HEK293 (cell line): Measurements from ENCODE around the gene ORM2.

Experiments
- CTCF ChIA-PET: fragments of 350-600 bp; formaldehyde crosslinking; extraction: SDS; loops from one replicate; lab custom pipeline; 2021; ENCODE audit warnings: antibody characterized with exemption; lab: Yijun Ruan, JAX
- POLR2A ChIA-PET: fragments of 300-600 bp; formaldehyde crosslinking; extraction: SDS; loops from one replicate; lab custom pipeline; 2020; ENCODE audit warnings: antibody characterized with exemption, inconsistent platforms; lab: Yijun Ruan, JAX
- H3K27ac ChIP-seq: fragments of 200-500 bp; sonication (Bioruptor generic); 2 replicates; pipeline ENCODE4 v1.5.1; 2014; ENCODE audit warnings: low read depth, low read length, control low read depth, inconsistent platforms; ENCODE audit errors: extremely low read depth
- H3K36me3 ChIP-seq, 2 experiments: fragments of 200-500 bp in 1 of 2; sonication (Bioruptor generic) in 1 of 2; 1 replicate in 1 of 2; 2 replicates in 1 of 2; pipeline ENCODE4 v1.5.1; 2014 to 2017; ENCODE audit warnings: inconsistent platforms in 2 of 2, low read length in 2 of 2; ENCODE audit not compliant: control insufficient read depth in 2 of 2, insufficient read depth in 1 of 2
- H3K4me1 ChIP-seq: fragments of 200-500 bp; sonication (Bioruptor generic); 2 replicates; pipeline ENCODE4 v1.5.1; 2014; ENCODE audit warnings: mild to moderate bottlenecking, low read length, inconsistent platforms; ENCODE audit not compliant: control insufficient read depth, insufficient read depth
- H3K4me3 ChIP-seq: 2 replicates; pipeline ENCODE4 v1.5.1; 2011; ENCODE audit warnings: low read depth, mild to moderate bottlenecking, control low read depth, low read length, moderate library complexity
- H3K9me3 ChIP-seq: fragments of 200-500 bp; sonication (Bioruptor generic); 2 replicates; pipeline ENCODE4 v1.5.1; 2014; ENCODE audit warnings: low read depth, low read length, inconsistent platforms; ENCODE audit not compliant: control insufficient read depth, insufficient read depth
- BCL11B ChIP-seq: fragments of 450-650 bp; formaldehyde crosslinking; IDR thresholded peaks from 2 replicates; pipeline ENCODE4 v1.5.1; 2016; ENCODE audit warnings: low read depth, missing biosample characterization, missing genetic modification characterization
- FEZF1 ChIP-seq: fragments of 450-650 bp; formaldehyde crosslinking; IDR thresholded peaks from 2 replicates; pipeline ENCODE4 v1.5.1; 2016; ENCODE audit warnings: missing biosample characterization, missing genetic modification characterization
- KLF17 ChIP-seq: fragments of 450-650 bp; formaldehyde crosslinking; IDR thresholded peaks from 2 replicates; pipeline ENCODE4 v1.5.1; 2016; ENCODE audit warnings: missing biosample characterization, missing genetic modification characterization
- MZF1 ChIP-seq: fragments of 450-650 bp; formaldehyde crosslinking; IDR thresholded peaks from 2 replicates; pipeline ENCODE4 v1.5.1; 2017; ENCODE audit warnings: missing biosample characterization, missing genetic modification characterization, borderline replicate concordance
- PBX3 ChIP-seq: sonication (generic); formaldehyde crosslinking; IDR thresholded peaks from 2 replicates; pipeline ENCODE4 v1.8.1; 2022; ENCODE audit warnings: mild to moderate bottlenecking, moderate library complexity, missing genetic modification reagents
- TRIM28 ChIP-seq: IDR thresholded peaks from 2 replicates; pipeline ENCODE4 v1.6.1; 2011; ENCODE audit warnings: low read length, control low read depth, borderline replicate concordance
- ZBTB48 ChIP-seq: fragments of 450-650 bp; formaldehyde crosslinking; IDR thresholded peaks from 2 replicates; pipeline ENCODE4 v1.5.1; 2016; ENCODE audit warnings: missing biosample characterization, missing genetic modification characterization
- ZBTB7A ChIP-seq: fragments of 450-650 bp; formaldehyde crosslinking; IDR thresholded peaks from 2 replicates; pipeline ENCODE4 v1.5.1; 2016; ENCODE audit warnings: low read depth, missing biosample characterization, missing genetic modification characterization
- ZBTB8A ChIP-seq: fragments of 450-650 bp; formaldehyde crosslinking; IDR thresholded peaks from 2 replicates; pipeline ENCODE4 v1.5.1; 2016; ENCODE audit warnings: missing biosample characterization, missing genetic modification characterization
- ZIC2 ChIP-seq: fragments of 450-650 bp; formaldehyde crosslinking; IDR thresholded peaks from 2 replicates; pipeline ENCODE4 v1.5.1; 2016; ENCODE audit warnings: missing biosample characterization, missing genetic modification characterization
- ZNF112 ChIP-seq: fragments of 450-650 bp; formaldehyde crosslinking; IDR thresholded peaks from 2 replicates; pipeline ENCODE4 v1.5.0; 2017; ENCODE audit warnings: missing biosample characterization, missing genetic modification characterization
- ZNF121 ChIP-seq: fragments of 450-650 bp; formaldehyde crosslinking; IDR thresholded peaks from 2 replicates; pipeline ENCODE4 v1.5.1; 2016; ENCODE audit warnings: missing biosample characterization, missing genetic modification characterization
- ZNF202 ChIP-seq: fragments of 450-650 bp; formaldehyde crosslinking; IDR thresholded peaks from 2 replicates; pipeline ENCODE4 v1.5.1; 2016; ENCODE audit warnings: missing biosample characterization, missing genetic modification characterization, borderline replicate concordance
- ZNF391 ChIP-seq: fragments of 450-650 bp; formaldehyde crosslinking; IDR thresholded peaks from 2 replicates; pipeline ENCODE4 v1.5.1; 2016; ENCODE audit warnings: low read depth, missing biosample characterization, missing genetic modification characterization, borderline replicate concordance
- ZNF398 ChIP-seq: fragments of 450-650 bp; formaldehyde crosslinking; IDR thresholded peaks from 2 replicates; pipeline ENCODE4 v1.5.1; 2017; ENCODE audit warnings: missing biosample characterization, missing genetic modification characterization
- ZNF423 ChIP-seq: fragments of 450-650 bp; formaldehyde crosslinking; IDR thresholded peaks from 2 replicates; pipeline ENCODE4 v1.5.1; 2016; ENCODE audit warnings: missing biosample characterization, missing genetic modification characterization
- ZNF473 ChIP-seq: fragments of 450-650 bp; formaldehyde crosslinking; IDR thresholded peaks from 2 replicates; pipeline ENCODE4 v1.5.1; 2017; ENCODE audit warnings: missing biosample characterization, missing genetic modification characterization
- ZNF501 ChIP-seq: fragments of 450-650 bp; formaldehyde crosslinking; IDR thresholded peaks from 2 replicates; pipeline ENCODE4 v1.5.1; 2016; ENCODE audit warnings: missing biosample characterization, missing genetic modification characterization
- ZNF510 ChIP-seq: fragments of 450-650 bp; formaldehyde crosslinking; IDR thresholded peaks from 2 replicates; pipeline ENCODE4 v1.5.1; 2018; ENCODE audit warnings: mild to moderate bottlenecking, missing genetic modification characterization, missing biosample characterization; ENCODE audit not compliant: insufficient replicate concordance
- ZNF530 ChIP-seq: fragments of 450-650 bp; formaldehyde crosslinking; IDR thresholded peaks from 2 replicates; pipeline ENCODE4 v1.5.1; 2016; ENCODE audit warnings: low read depth, missing biosample characterization, missing genetic modification characterization
- ZNF548 ChIP-seq: fragments of 450-650 bp; formaldehyde crosslinking; IDR thresholded peaks from 2 replicates; pipeline ENCODE4 v1.5.1; 2016; ENCODE audit warnings: missing biosample characterization, missing genetic modification characterization
- ZNF639 ChIP-seq: fragments of 450-650 bp; formaldehyde crosslinking; IDR thresholded peaks from 2 replicates; pipeline ENCODE4 v1.5.1; 2016; ENCODE audit warnings: missing biosample characterization, missing genetic modification characterization
- ZNF670 ChIP-seq: fragments of 450-650 bp; formaldehyde crosslinking; IDR thresholded peaks from 2 replicates; pipeline ENCODE4 v1.5.1; 2016; ENCODE audit warnings: missing biosample characterization, missing genetic modification characterization, low read depth
- ZNF776 ChIP-seq: fragments of 450-650 bp; formaldehyde crosslinking; IDR thresholded peaks from 2 replicates; pipeline ENCODE4 v1.5.0; 2017; ENCODE audit warnings: missing biosample characterization, missing genetic modification characterization, borderline replicate concordance
- ZSCAN18 ChIP-seq: fragments of 450-650 bp; formaldehyde crosslinking; IDR thresholded peaks from 2 replicates; pipeline ENCODE4 v1.5.1; 2016; ENCODE audit warnings: missing biosample characterization, missing genetic modification characterization
- ZSCAN30 ChIP-seq: fragments of 450-650 bp; IDR thresholded peaks from 2 replicates; pipeline ENCODE4 v1.5.1; 2018; ENCODE audit warnings: missing biosample characterization, mild to moderate bottlenecking, missing genetic modification characterization, moderate library complexity
- ZSCAN4 ChIP-seq: fragments of 450-650 bp; formaldehyde crosslinking; IDR thresholded peaks from 2 replicates; pipeline ENCODE4 v1.5.1; 2017; ENCODE audit warnings: missing biosample characterization, missing genetic modification characterization

Gene ORM2

GRCh38 chr9:114288193-114289091 is 41.2 kb upstream of the ORM2 start:
- Histone ChIP-seq H3K36me3 (peaks cover 0 to 10% of the 10 kb centered on the region in 2 experiments; a peak in 1 of 3 replicates), H3K9me3 (no peaks in the 10 kb centered on the region), H3K4me3 (no peak overlapping the region), H3K4me1 (no peaks in the 10 kb centered on the region), H3K27ac (no peak overlapping the region)
- POLR2A ChIA-PET = interaction anchor here (1.4 kb wide), 1 partner anchor 179 kb away, joined by 3 read pairs; no protein-coding TSS in a partner anchor
- no peak for TF ChIP-seq ZNF391
- TF ChIP-seq ZNF530 (tag by site-specific recombination) = no peak
- TF ChIP-seq MZF1 (tag by site-specific recombination) = no peak
- no peak for TF ChIP-seq ZBTB8A (tag by site-specific recombination)
- TF ChIP-seq ZNF670 (tag by site-specific recombination) = no peak
- TF ChIP-seq ZNF776 (tag by site-specific recombination) = no peak
- TF ChIP-seq ZNF112 (tag by site-specific recombination) = no peak
- TF ChIP-seq FEZF1 (tag by site-specific recombination) = no peak
- TF ChIP-seq ZNF548 (tag by site-specific recombination) = no peak
- TF ChIP-seq ZNF202 (tag by site-specific recombination) = no peak
- TF ChIP-seq ZNF510 (tag by site-specific recombination) = no peak
- TF ChIP-seq ZNF121 = no peak
- no peak for TF ChIP-seq ZIC2 (tag by site-specific recombination)
- TF ChIP-seq ZBTB48 = no peak
- TF ChIP-seq TRIM28 = no peak
- no peak for TF ChIP-seq ZSCAN4 (tag by site-specific recombination)
- no peak for TF ChIP-seq ZNF473 (tag by site-specific recombination)
- CTCF ChIA-PET = interaction anchor here (0.6 to 8.5 kb wide), 6 partner anchors 19 to 205 kb away, joined by 3 to 225 read pairs (median 4); partner anchors contain the start of gene COL27A1

GRCh38 chr9:114289106-114289505 is 40.6 kb upstream of the ORM2 start:
- H3K27ac ChIP-seq = no peak overlapping the region
- H3K9me3 ChIP-seq = no peaks in the 10 kb centered on the region
- H3K4me1 ChIP-seq = no peaks in the 10 kb centered on the region
- peaks cover 0 to 10% of the 10 kb centered on the region in 2 experiments; a peak in 1 of 3 replicates for H3K36me3 ChIP-seq
- POLR2A ChIA-PET = interaction anchor here (1.4 kb wide), 1 partner anchor 180 kb away, joined by 3 read pairs; no protein-coding TSS in a partner anchor
- H3K4me3 ChIP-seq = no peak overlapping the region
- CTCF ChIA-PET = interaction anchor here (0.6 to 8.5 kb wide), 4 partner anchors 10 to 206 kb away, joined by 3 to 225 read pairs (median 12); no protein-coding TSS in a partner anchor
- TF ChIP-seq ZSCAN30 (tag by site-specific recombination) (no peak), ZBTB7A (tag by site-specific recombination) (no peak), BCL11B (tag by site-specific recombination) (no peak), ZNF423 (tag by site-specific recombination) (no peak), PBX3 (no peak), KLF17 (tag by site-specific recombination) (no peak), ZNF501 (tag by site-specific recombination) (no peak), ZNF639 (tag by site-specific recombination) (no peak), ZSCAN18 (tag by site-specific recombination) (no peak), ZNF398 (tag by site-specific recombination) (no peak), MZF1 (tag by site-specific recombination) (no peak)
